Right cardiac atrium (tissue), 5 donors: ENCODE results near the gene GAREM1. TPM values are rescaled to one million over a fixed set of nuclear protein-coding genes. Genes with fewer than 3 reads are reported as not detected.

Experiments
- ATAC-seq, 2 donors: fragments of 200-7000 bp; cut with Tn5 transposase; one replicate each; pipeline versions ENCODE4 v1.8.0 to v1.9.1; 2020; ENCODE audit warnings: moderate library complexity in 2 of 2, mild to moderate bottlenecking in 1 of 2
- DNase-seq, 3 donors: peaks; one replicate each; pipeline ENCODE4 v3.0.0-alpha.2; 2020
- H3K27ac ChIP-seq: one replicate; pipeline ENCODE4 v1.5.1; 2013; ENCODE audit warnings: mild to moderate bottlenecking, low read length, control low read depth, moderate library complexity
- H3K27me3 ChIP-seq: one replicate; pipeline ENCODE4 v1.6.1; 2013; ENCODE audit not compliant: control insufficient read depth, insufficient read depth
- H3K4me1 ChIP-seq: one replicate; pipeline ENCODE4 v1.6.1; 2013; ENCODE audit warnings: low read length; ENCODE audit not compliant: control insufficient read depth, insufficient read depth
- H3K4me3 ChIP-seq: one replicate; pipeline ENCODE4 v1.5.1; 2013; ENCODE audit warnings: low read length, control low read depth
- H3K9me3 ChIP-seq: one replicate; pipeline ENCODE4 v1.6.1; 2013; ENCODE audit warnings: low read length; ENCODE audit not compliant: control insufficient read depth
- WGBS: extraction: QIAGEN DNeasy Blood & Tissue Kit; methylation state at CpG from one replicate; pipeline ENCODE4 v1.1.7; 2013; 5-methylcytosine and 5-hydroxymethylcytosine counted together
- intact Hi-C, 4 donors: fragments of 100-400 bp; cut with DNase I; formaldehyde crosslinking; loops; one replicate each; pipeline versions ENCODE4 v1.11.0 to v1.14.0; 2022 to 2023
- polyA plus RNA-seq: library from polyadenylated mRNA; stranded (reverse); fragments of 200-250 nt; gene quantifications from one replicate; pipeline ENCODE4 v1.2.3, GENCODE V29; 2013
- total RNA-seq, 4 donors: library from RNA; stranded (reverse); fragmentation: NEBNext Ultra II Directional; extraction: Animal tissue kit (Norgen Biotek cat#: 25700); gene quantifications; one replicate each; pipeline ENCODE4 v1.2.1, GENCODE V29; 2021
- donor health status: healthy with polysubstance abuse.
- donor health status: DM: no; HTN: yes; CAD: no.
- donor health status: DM: no; HTN: no; CAD: no.
- donor health status: DM: no; HTN: yes; CAD: no; lungs with severe emphysema.
- donor health status: DM: yes; HTN: yes; CAD: no.

Gene GAREM1
- total and polyA plus RNA-seq, 5 donors, result 2.9 to 14.8 (median 12.7) TPM

DNA sequence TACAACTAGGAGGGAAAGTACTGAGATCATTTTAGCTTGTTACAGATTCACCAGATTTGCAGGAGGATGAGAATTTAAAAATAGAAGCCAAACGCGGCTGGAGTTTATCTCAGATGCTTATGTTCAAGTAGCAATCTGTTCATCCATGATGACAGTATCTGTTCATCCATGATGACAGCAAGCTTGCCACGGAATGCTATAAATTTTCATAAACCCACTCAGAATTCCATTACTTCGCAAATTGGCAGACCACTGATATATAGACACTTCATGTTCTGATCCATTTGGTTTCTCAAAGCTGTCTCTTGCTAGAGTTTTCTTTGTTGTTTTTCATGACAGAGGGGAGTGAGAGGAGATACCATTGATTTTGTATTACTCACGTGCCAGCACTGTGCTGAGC, 84.2 kb downstream of the GAREM1 start:
- Histone ChIP-seq H3K9me3 (no peaks in the 10 kb centered on the region), H3K4me1 (no peaks in the 10 kb centered on the region), H3K4me3 (no peak overlapping the region), H3K27me3 (no peaks in the 10 kb centered on the region), H3K27ac (no peak overlapping the region)
- intact Hi-C loops, result loop anchor here in 1 of 4 donors (10.0 kb wide), 1 partner anchor 48 kb away; no protein-coding TSS in a partner anchor
- ATAC-seq (no peak), DNase-seq (no peak)
- WGBS, result 45% methylated on average over 5 of the region's 5 CpGs

DNA sequence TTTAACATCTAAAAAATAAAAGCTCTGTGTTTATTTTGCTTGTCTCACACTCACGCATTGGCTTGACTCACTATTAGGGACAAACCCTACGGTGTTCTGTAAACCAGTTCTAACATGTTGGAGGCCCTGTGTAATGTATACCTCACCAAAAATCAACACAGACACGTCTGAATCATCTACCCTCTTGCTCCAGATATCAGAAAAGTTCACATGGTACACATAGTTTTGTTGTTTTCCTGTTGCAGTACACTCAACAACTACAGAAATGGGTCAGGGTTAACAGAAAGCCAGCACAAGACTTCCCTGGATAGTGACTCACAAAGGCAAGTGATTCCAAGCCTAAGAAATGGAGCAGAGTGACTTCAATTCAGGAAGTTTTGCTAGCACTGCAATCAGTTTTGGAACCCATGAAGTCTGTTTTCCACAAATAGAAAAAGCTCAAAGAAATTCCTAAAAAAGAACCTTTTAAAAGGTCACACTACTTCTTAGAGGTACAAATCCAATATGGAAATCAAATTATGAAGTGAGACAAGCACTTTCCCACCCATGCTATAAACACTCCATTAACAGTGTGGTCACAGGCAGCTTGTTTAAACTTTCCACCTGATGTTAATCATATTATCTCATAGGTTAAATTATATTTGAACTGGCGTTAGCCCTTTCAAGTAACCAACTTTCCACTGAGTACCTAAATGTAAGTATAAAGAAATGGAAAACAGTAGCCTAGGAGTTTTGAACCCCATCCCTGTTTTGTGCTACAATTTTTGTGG, 87.4 kb downstream of the GAREM1 start:
- DNase-seq, result no peak
- no peaks in the 10 kb centered on the region for H3K9me3 ChIP-seq
- H3K4me1 ChIP-seq, result no peaks in the 10 kb centered on the region
- WGBS, result 31% methylated on average over 4 of the region's 4 CpGs
- H3K27me3 ChIP-seq, result no peaks in the 10 kb centered on the region
- intact Hi-C loops, result loop anchor here in 1 of 4 donors (10.0 kb wide), 1 partner anchor 52 kb away; no protein-coding TSS in a partner anchor
- ATAC-seq, result peak; percentile 84 to 86
- no peak overlapping the region for H3K27ac ChIP-seq
- no peak overlapping the region for H3K4me3 ChIP-seq

- ATAC-seq, result no peak
- WGBS, result 89% methylated on average over 2 of the region's 2 CpGs
Observed at GRCh38 chr18:32381761-32382160, 88.9 kb downstream of the GAREM1 start.

DNA sequence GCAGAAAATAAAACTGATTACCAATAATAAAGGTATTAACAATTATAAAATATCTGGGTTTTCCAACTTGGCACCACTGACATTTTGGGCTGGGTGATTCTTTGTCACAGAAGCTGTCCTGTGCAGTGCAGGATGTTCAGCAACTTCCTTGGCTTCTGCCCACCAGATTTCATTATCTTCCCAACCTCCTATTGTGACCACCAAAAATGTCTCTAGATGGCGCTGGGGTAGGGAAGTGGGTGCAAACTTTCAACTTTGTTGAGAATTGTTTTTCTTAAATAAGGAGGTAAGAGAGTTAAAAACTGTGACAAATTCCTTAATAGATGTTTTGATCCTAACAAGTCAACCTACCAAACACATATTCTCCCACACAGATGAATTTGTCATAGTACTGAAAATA, 90.1 kb downstream of the GAREM1 start:
- WGBS, result 65% methylated on average over 1 of the region's 1 CpG
- intact Hi-C loops, result loop anchor here in 1 of 4 donors (10.0 kb wide), 1 partner anchor 54 kb away; no protein-coding TSS in a partner anchor
- Histone ChIP-seq H3K4me1 (no peaks in the 10 kb centered on the region), H3K9me3 (no peaks in the 10 kb centered on the region), H3K27ac (no peak overlapping the region), H3K27me3 (no peaks in the 10 kb centered on the region), H3K4me3 (no peak overlapping the region)
- no peak for DNase-seq
- no peak for ATAC-seq

More at GRCh38 chr18:32381761-32382160, 88.9 kb downstream of the GAREM1 start:
- no peak overlapping the region for H3K4me3 ChIP-seq
- intact Hi-C loops, result loop anchor here in 1 of 4 donors (10.0 kb wide), 1 partner anchor 53 kb away; no protein-coding TSS in a partner anchor
- H3K4me1 ChIP-seq, result no peaks in the 10 kb centered on the region
- H3K9me3 ChIP-seq, result no peaks in the 10 kb centered on the region
- no peaks in the 10 kb centered on the region for H3K27me3 ChIP-seq
- H3K27ac ChIP-seq, result no peak overlapping the region
- DNase-seq, result no peak

- Histone ChIP-seq H3K27me3 (no peaks in the 10 kb centered on the region), H3K4me3 (no peak overlapping the region), H3K27ac (no peak overlapping the region), H3K9me3 (no peaks in the 10 kb centered on the region), H3K4me1 (no peaks in the 10 kb centered on the region)
- DNase-seq, result no peak
- WGBS, result 87% methylated on average over 7 of the region's 7 CpGs
- no peak for ATAC-seq
- intact Hi-C loops, result loop anchor here in 1 of 4 donors (10.0 kb wide), 1 partner anchor 55 kb away; no protein-coding TSS in a partner anchor
Observed at GRCh38 chr18:32379891-32380290, 90.8 kb downstream of the GAREM1 start.

GRCh38 chr18:32378705-32379104, 92.0 kb downstream of the GAREM1 start:
- intact Hi-C loops, result no loop called here

GRCh38 chr18:32373995-32374394, 96.7 kb downstream of the GAREM1 start:
- WGBS, result 20% methylated on average over 3 of the region's 3 CpGs
- intact Hi-C loops, result no loop called here
- no peak overlapping the region for H3K4me3 ChIP-seq
- no peak overlapping the region for H3K27ac ChIP-seq
- H3K4me1 ChIP-seq, result no peaks in the 10 kb centered on the region
- peak in 1 of 2 donors; percentile 67 for ATAC-seq
- H3K9me3 ChIP-seq, result no peaks in the 10 kb centered on the region
- H3K27me3 ChIP-seq, result no peaks in the 10 kb centered on the region
- no peak for DNase-seq

More at GRCh38 chr18:32378705-32379104, 92.0 kb downstream of the GAREM1 start:
- Histone ChIP-seq H3K4me3 (no peak overlapping the region), H3K27me3 (no peaks in the 10 kb centered on the region), H3K9me3 (no peaks in the 10 kb centered on the region), H3K4me1 (no peaks in the 10 kb centered on the region), H3K27ac (no peak overlapping the region)
- ATAC-seq (peak; percentile 47 to 75), DNase-seq (no peak)
- 41% methylated on average over 4 of the region's 4 CpGs for WGBS

GRCh38 chr18:32373505-32373904, 97.2 kb downstream of the GAREM1 start:
- DNase-seq (no peak), ATAC-seq (no peak)
- Histone ChIP-seq H3K4me1 (no peaks in the 10 kb centered on the region), H3K27me3 (no peaks in the 10 kb centered on the region), H3K4me3 (no peak overlapping the region), H3K27ac (no peak overlapping the region), H3K9me3 (no peaks in the 10 kb centered on the region)
- intact Hi-C loops, result no loop called here
- WGBS, result 91% methylated on average over 4 of the region's 4 CpGs

- no peak overlapping the region for H3K4me3 ChIP-seq
- H3K27me3 ChIP-seq, result no peaks in the 10 kb centered on the region
- DNase-seq, result no peak
- no peaks in the 10 kb centered on the region for H3K9me3 ChIP-seq
- no peak overlapping the region for H3K27ac ChIP-seq
- intact Hi-C loops, result no loop called here
- H3K4me1 ChIP-seq, result no peaks in the 10 kb centered on the region
- WGBS, result 77% methylated on average over 3 of the region's 3 CpGs
- peak; percentile 38 to 54 for ATAC-seq
Observed at GRCh38 chr18:32372381-32373061, 98.2 kb downstream of the GAREM1 start.

DNA sequence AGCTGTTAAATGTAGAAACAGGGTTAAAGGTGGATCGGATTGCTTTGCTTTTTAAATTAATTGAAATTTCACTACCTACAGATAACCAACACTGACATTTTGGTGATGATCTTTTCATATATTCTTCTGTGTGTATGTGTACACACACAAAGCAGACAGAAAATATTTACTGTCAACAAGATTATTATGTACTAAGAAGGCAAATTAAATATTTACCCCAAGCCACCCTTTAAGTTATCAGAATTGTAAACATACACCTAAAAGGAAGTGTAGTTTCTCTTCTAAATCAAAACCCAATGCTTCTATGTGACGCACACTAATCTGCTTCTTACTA, 98.7 kb downstream of the GAREM1 start:
- no peak for ATAC-seq
- Histone ChIP-seq H3K27me3 (no peaks in the 10 kb centered on the region), H3K27ac (no peak overlapping the region), H3K4me3 (no peak overlapping the region), H3K9me3 (no peaks in the 10 kb centered on the region), H3K4me1 (no peaks in the 10 kb centered on the region)
- no peak for DNase-seq
- 44% methylated on average over 2 of the region's 2 CpGs for WGBS
- intact Hi-C loops, result no loop called here

DNA sequence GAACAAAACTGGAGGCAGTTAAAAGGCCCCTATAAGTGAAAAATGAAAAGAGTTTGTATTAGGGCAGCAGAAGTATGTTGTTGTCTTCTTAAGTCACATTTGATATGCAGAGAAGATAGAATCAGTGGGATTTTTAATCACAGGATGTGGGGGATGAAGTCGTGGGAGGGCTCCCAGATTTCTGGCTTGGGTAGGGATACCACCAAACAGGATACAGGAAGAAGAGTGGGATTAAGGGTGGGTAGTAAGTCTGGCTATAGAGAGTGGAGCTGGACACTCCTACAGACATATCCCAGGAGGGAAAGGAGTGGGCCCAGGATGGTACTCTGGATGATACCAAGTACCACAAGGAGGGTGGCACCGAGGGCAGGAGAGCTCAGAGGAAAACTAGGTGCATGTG, 99.3 kb downstream of the GAREM1 start:
- intact Hi-C loops, result no loop called here
- no peaks in the 10 kb centered on the region for H3K4me1 ChIP-seq
- DNase-seq (no peak), ATAC-seq (no peak)
- H3K27ac ChIP-seq, result no peak overlapping the region
- 69% methylated on average over 2 of the region's 2 CpGs for whole genome bisulfite sequencing
- no peaks in the 10 kb centered on the region for H3K27me3 ChIP-seq
- H3K4me3 ChIP-seq, result no peak overlapping the region
- H3K9me3 ChIP-seq, result no peaks in the 10 kb centered on the region
